DND-41 (cell line): ENCODE measurements around the gene CEBPZOS.

Experiments
- ATAC-seq: fragments of 200-7000 bp; cut with Tn5 transposase; 3 replicates; pipeline ENCODE4 v1.9.1; 2021; ENCODE audit warnings: low read depth; ENCODE audit not compliant: insufficient read depth
- DNase-seq: peaks from one replicate; pipeline ENCODE4 v3.0.0-alpha.2; 2020
- H2AFZ ChIP-seq: 2 replicates; pipeline ENCODE4 v1.6.0; 2012; ENCODE audit warnings: low read depth, low read length
- H3K27ac ChIP-seq: 2 replicates; pipeline ENCODE4 v1.5.1; 2012; ENCODE audit warnings: low read length, inconsistent platforms
- H3K27me3 ChIP-seq: fragments of 200-600 bp; sonication (generic); 2 replicates; pipeline ENCODE4 v1.6.0; 2012; ENCODE audit warnings: low read length, mild to moderate bottlenecking, inconsistent platforms; ENCODE audit not compliant: insufficient read depth, poor library complexity
- H3K36me3 ChIP-seq: 2 replicates; pipeline ENCODE4 v1.5.1; 2012; ENCODE audit warnings: low read length, inconsistent platforms; ENCODE audit not compliant: insufficient read depth
- H3K4me1 ChIP-seq: 2 replicates; pipeline ENCODE4 v1.5.1; 2012; ENCODE audit warnings: mild to moderate bottlenecking, low read length; ENCODE audit not compliant: insufficient read depth
- H3K4me2 ChIP-seq: 2 replicates; pipeline ENCODE4 v1.6.0; 2012; ENCODE audit warnings: mild to moderate bottlenecking, moderate library complexity, low read length, inconsistent platforms; ENCODE audit not compliant: insufficient read depth
- H3K4me3 ChIP-seq, 2 experiments: fragments of 200-600 bp in 1 of 2; shearing (Covaris generic) in 1 of 2; 2 replicates each; pipeline ENCODE4 v1.5.1; 2012 to 2016; ENCODE audit warnings: inconsistent platforms in 2 of 2, low read length in 2 of 2, mild to moderate bottlenecking in 2 of 2, low read depth in 1 of 2, moderate library complexity in 1 of 2
- H3K79me2 ChIP-seq: 2 replicates; pipeline ENCODE4 v1.6.0; 2012; ENCODE audit warnings: low read length, inconsistent platforms; ENCODE audit not compliant: insufficient read depth
- H3K9ac ChIP-seq: 2 replicates; pipeline ENCODE4 v1.6.0; 2012; ENCODE audit warnings: low read depth, mild to moderate bottlenecking, inconsistent platforms, low read length, moderate library complexity
- H3K9me3 ChIP-seq: 2 replicates; pipeline ENCODE4 v1.5.1; 2012; ENCODE audit warnings: low read length, moderate library complexity, mild to moderate bottlenecking, inconsistent platforms; ENCODE audit not compliant: insufficient read depth, severe bottlenecking
- H4K20me1 ChIP-seq: 2 replicates; pipeline ENCODE4 v1.6.0; 2012; ENCODE audit warnings: low read length; ENCODE audit not compliant: insufficient read depth
- CTCF ChIP-seq: IDR thresholded peaks from 2 replicates; pipeline ENCODE4 v1.5.1; 2012; ENCODE audit warnings: borderline replicate concordance, low read length, moderate library complexity, mild to moderate bottlenecking; ENCODE audit not compliant: poor library complexity, severe bottlenecking; ENCODE audit errors: extremely low read depth
- EZH2 ChIP-seq: IDR thresholded peaks from 3 replicates; pipeline ENCODE4 v1.6.1; 2012; ENCODE audit warnings: borderline replicate concordance, low read depth, mild to moderate bottlenecking, moderate library complexity, low read length, inconsistent platforms; ENCODE audit not compliant: severe bottlenecking

CEBPZOS gene

GRCh38 chr2:37243435-37243834 lies 47.1 kb downstream of the CEBPZOS start:
- H3K36me3 ChIP-seq, result peaks cover 64% of the 10 kb centered on the region
- no peaks in the 10 kb centered on the region for H3K27me3 ChIP-seq
- H3K4me2 ChIP-seq, result no peak overlapping the region
- ATAC-seq (no peak), DNase-seq (no peak)
- H2AFZ ChIP-seq, result no peak overlapping the region
- no peaks in the 10 kb centered on the region for H3K79me2 ChIP-seq
- no peak overlapping the region for H3K9ac ChIP-seq
- no peaks in the 10 kb centered on the region for H3K9me3 ChIP-seq
- TF ChIP-seq EZH2 (no peak), CTCF (no peak)
- H3K27ac ChIP-seq, result no peak overlapping the region
- no peak overlapping the region for H3K4me3 ChIP-seq
- no peaks in the 10 kb centered on the region for H4K20me1 ChIP-seq
- no peaks in the 10 kb centered on the region for H3K4me1 ChIP-seq

- H3K36me3 ChIP-seq, result peaks cover 70% of the 10 kb centered on the region
- ATAC-seq, result no peak
- no peak overlapping the region for H3K9ac ChIP-seq
- H3K4me1 ChIP-seq, result no peaks in the 10 kb centered on the region
- no peaks in the 10 kb centered on the region for H3K9me3 ChIP-seq
- DNase-seq, result no peak
- H3K27ac ChIP-seq, result no peak overlapping the region
- H2AFZ ChIP-seq, result no peak overlapping the region
- no peaks in the 10 kb centered on the region for H4K20me1 ChIP-seq
- no peak overlapping the region for H3K4me2 ChIP-seq
- no peak overlapping the region for H3K4me3 ChIP-seq
- H3K79me2 ChIP-seq, result no peaks in the 10 kb centered on the region
- no peaks in the 10 kb centered on the region for H3K27me3 ChIP-seq
- no peak for TF ChIP-seq EZH2
- no peak for TF ChIP-seq CTCF
Measured at GRCh38 chr2:37244017-37244416, 47.7 kb downstream of the CEBPZOS start.

- Histone ChIP-seq H3K4me2 (no peak overlapping the region), H3K4me3 (no peak overlapping the region), H2AFZ (no peak overlapping the region), H3K4me1 (no peaks in the 10 kb centered on the region), H3K79me2 (no peaks in the 10 kb centered on the region), H3K27me3 (no peaks in the 10 kb centered on the region), H4K20me1 (no peaks in the 10 kb centered on the region), H3K9me3 (no peaks in the 10 kb centered on the region), H3K27ac (no peak overlapping the region), H3K36me3 (peaks cover 70% of the 10 kb centered on the region), H3K9ac (no peak overlapping the region)
- DNase-seq, result no peak
- TF ChIP-seq CTCF (no peak), EZH2 (no peak)
- no peak; the same call in 2 of the 3 replicates for ATAC-seq
Measured at GRCh38 chr2:37244755-37245154, 48.5 kb downstream of the CEBPZOS start.

GRCh38 chr2:37246205-37246604 lies 49.9 kb downstream of the CEBPZOS start:
- peaks cover 74% of the 10 kb centered on the region for H3K36me3 ChIP-seq
- no peak overlapping the region for H3K4me2 ChIP-seq
- TF ChIP-seq EZH2 (no peak), CTCF (no peak)

More at GRCh38 chr2:37246205-37246604, 49.9 kb downstream of the CEBPZOS start:
- DNase-seq (no peak), ATAC-seq (no peak)
- no peaks in the 10 kb centered on the region for H4K20me1 ChIP-seq
- H3K9me3 ChIP-seq, result no peaks in the 10 kb centered on the region
- H3K27me3 ChIP-seq, result no peaks in the 10 kb centered on the region
- no peak overlapping the region for H3K9ac ChIP-seq
- H3K4me1 ChIP-seq, result no peaks in the 10 kb centered on the region
- no peaks in the 10 kb centered on the region for H3K79me2 ChIP-seq
- no peak overlapping the region for H3K4me3 ChIP-seq
- no peak overlapping the region for H3K27ac ChIP-seq
- H2AFZ ChIP-seq, result no peak overlapping the region
